ENCODE measurements around the gene ADH1A.
"Not testable (repeated sequence)": the region's sequence is repeated elsewhere in the genome, so short reads cannot be mapped to it uniquely, and the experiment has no call there.

The ADH1A gene

GRCh38 chr4:99276417-99276816 is 14.4 kb downstream of the ADH1A start:
- DNase-seq = no peak

GRCh38 chr4:99275885-99276284 is 14.9 kb downstream of the ADH1A start:
- no peak for DNase-seq

- no peak for DNase-seq
These were observed 15.7 kb downstream of the ADH1A start for GRCh38 chr4:99275050-99275449.

- DNase-seq = no peak
These were observed 17.1 kb downstream of the ADH1A start for GRCh38 chr4:99273704-99274103.

- no peak for DNase-seq
These were observed 25.9 kb downstream of the ADH1A start for GRCh38 chr4:99264927-99265326.

- no peak for DNase-seq
These were observed 38.0 kb downstream of the ADH1A start for GRCh38 chr4:99252746-99253145.

- DNase-seq = no peak
These were observed 42.1 kb downstream of the ADH1A start for GRCh38 chr4:99248714-99249113.

- DNase-seq = no peak
These were observed 54.8 kb downstream of the ADH1A start for GRCh38 chr4:99235955-99236354.

- no peak for DNase-seq
These were observed 56.3 kb downstream of the ADH1A start for GRCh38 chr4:99234331-99235010.

- not testable (repeated sequence) for DNase-seq
These were observed 57.4 kb downstream of the ADH1A start for GRCh38 chr4:99233397-99233796.

- DNase-seq = not testable (repeated sequence)
These were observed 62.1 kb downstream of the ADH1A start for GRCh38 chr4:99228706-99229105.

GRCh38 chr4:99227646-99228045 is 63.1 kb downstream of the ADH1A start:
- DNase-seq = not testable (repeated sequence)
